H1 (cell line): ENCODE data around the gene GALNTL6. TPM values are rescaled to one million over a fixed set of nuclear protein-coding genes. Genes with fewer than 3 reads are reported as not detected.

ENCODE experiments used
- CTCF ChIA-PET: fragments of 300-600 bp; sonication (Branson Sonifier 250); formaldehyde crosslinking; loops from one replicate; lab custom pipeline; 2021; ENCODE audit not compliant: partially characterized antibody; lab: Charles Lee
- POLR2A ChIA-PET: fragments of 300-600 bp; sonication (Branson Sonifier 250); formaldehyde crosslinking; loops from one replicate; lab custom pipeline; 2021; ENCODE audit warnings: inconsistent platforms; ENCODE audit not compliant: partially characterized antibody; lab: Charles Lee
- DNase-seq, 2 experiments: peaks; one replicate each; pipeline versions ENCODE4 v3.0.0 to v3.0.0-alpha.2; 2010 to 2022; ENCODE audit warnings: low spot score in 2 of 2, low read depth in 1 of 2, mixed read lengths in 1 of 2
- FAIRE-seq: peaks from 2 replicates; lab custom pipeline; 2011; peaks lifted over from hg19 to GRCh38; lab: Jason Lieb, UNC
- H2AFZ ChIP-seq: 2 replicates; pipeline ENCODE4 v1.8.1; 2012; ENCODE audit warnings: low read length, inconsistent platforms
- H2AK5ac ChIP-seq: 2 replicates; pipeline ENCODE4 v1.6.1; 2013; ENCODE audit warnings: low read depth, low read length
- H2BK120ac ChIP-seq: replicated peaks from 2 replicates; pipeline ENCODE3; 2013; ENCODE audit warnings: low read depth, low read length, inconsistent platforms
- H2BK12ac ChIP-seq: 2 replicates; pipeline ENCODE4 v1.6.1; 2013; ENCODE audit warnings: low read depth, low read length
- H2BK15ac ChIP-seq: 2 replicates; pipeline ENCODE4 v1.6.1; 2013; ENCODE audit warnings: low read length
- H2BK20ac ChIP-seq: 2 replicates; pipeline ENCODE4 v1.6.1; 2013; ENCODE audit warnings: low read length
- H2BK5ac ChIP-seq: 2 replicates; pipeline ENCODE4 v1.6.1; 2013; ENCODE audit warnings: low read depth, low read length
- H3K14ac ChIP-seq: 2 replicates; pipeline ENCODE4 v1.6.1; 2013; ENCODE audit warnings: inconsistent platforms; ENCODE audit not compliant: insufficient read length
- H3K18ac ChIP-seq: 2 replicates; pipeline ENCODE4 v1.6.1; 2013; ENCODE audit warnings: low read length; ENCODE audit errors: extremely low read depth
- H3K23ac ChIP-seq: 2 replicates; pipeline ENCODE4 v1.6.1; 2013; ENCODE audit warnings: inconsistent platforms; ENCODE audit not compliant: insufficient read length
- H3K23me2 ChIP-seq: 2 replicates; pipeline ENCODE4 v1.6.1; 2013; ENCODE audit warnings: low read depth, low read length
- H3K27ac ChIP-seq: 2 replicates; pipeline ENCODE4 v1.6.1; 2011; ENCODE audit warnings: low read depth, low read length, inconsistent platforms
- H3K27me3 ChIP-seq, 4 experiments: replicated peaks in 1 of 4; 1 replicate in 1 of 4; 2 replicates in 3 of 4; pipeline versions ENCODE4 v1.6.1 to v1.8.1; 2011 to 2013; ENCODE audit warnings: low read length in 3 of 4, mild to moderate bottlenecking in 3 of 4, inconsistent platforms in 2 of 4, mixed read lengths in 2 of 4, moderate library complexity in 1 of 4; ENCODE audit not compliant: control insufficient read depth in 3 of 4, insufficient read depth in 3 of 4; ENCODE audit errors: extremely low read depth in 1 of 4
- H3K36me3 ChIP-seq, 4 experiments: 2 replicates each; pipeline versions ENCODE4 v1.6.1 to v1.8.1; 2011 to 2013; ENCODE audit warnings: mild to moderate bottlenecking in 4 of 4, low read length in 3 of 4, moderate library complexity in 2 of 4, control low read depth in 1 of 4, inconsistent platforms in 1 of 4; ENCODE audit not compliant: insufficient read depth in 4 of 4, control insufficient read depth in 2 of 4
- H3K4ac ChIP-seq: replicated peaks from 2 replicates; pipeline ENCODE3; 2013; ENCODE audit warnings: low read length, low read depth, mixed read lengths, inconsistent platforms; ENCODE audit not compliant: insufficient read length
- H3K4me1 ChIP-seq, 4 experiments: replicated peaks in 1 of 4; 1 replicate in 1 of 4; 2 replicates in 3 of 4; pipeline versions ENCODE4 v1.6.1 to v1.8.1; 2011 to 2013; ENCODE audit warnings: low read length in 3 of 4, inconsistent platforms in 2 of 4, mixed read lengths in 1 of 4; ENCODE audit not compliant: insufficient read depth in 4 of 4, control insufficient read depth in 3 of 4
- H3K4me2 ChIP-seq, 2 experiments: 2 replicates each; pipeline versions ENCODE4 v1.6.1 to v1.8.1; 2011 to 2013; ENCODE audit warnings: low read depth in 2 of 2, low read length in 2 of 2, control low read depth in 1 of 2, inconsistent platforms in 1 of 2, mild to moderate bottlenecking in 1 of 2; ENCODE audit not compliant: insufficient read depth in 1 of 2
- H3K4me3 ChIP-seq, 4 experiments: fragments of 200-600, 300-600 bp in 1 of 4; sonication (generic), shearing (Covaris generic), sonication (Bioruptor Twin) in 1 of 4; 2 replicates each; pipeline versions ENCODE4 v1.5.1 to v1.8.1; 2011 to 2016; ENCODE audit warnings: low read length in 4 of 4, low read depth in 3 of 4, control low read depth in 2 of 4, inconsistent platforms in 2 of 4, mild to moderate bottlenecking in 2 of 4, mixed read lengths in 1 of 4, moderate library complexity in 1 of 4; ENCODE audit not compliant: insufficient read depth in 2 of 4; ENCODE audit errors: extremely low read depth in 1 of 4
- H3K56ac ChIP-seq: replicated peaks from 2 replicates; pipeline ENCODE3; 2013; ENCODE audit warnings: low read depth, mild to moderate bottlenecking, mixed read lengths, low read length, inconsistent platforms; ENCODE audit not compliant: insufficient read length
- H3K79me1 ChIP-seq: 2 replicates; pipeline ENCODE4 v1.6.1; 2013; ENCODE audit warnings: low read depth, low read length, control low read depth
- H3K79me2 ChIP-seq, 2 experiments: 2 replicates each; pipeline versions ENCODE4 v1.6.1 to v1.8.1; 2012 to 2013; ENCODE audit warnings: low read length in 2 of 2, mild to moderate bottlenecking in 2 of 2, inconsistent platforms in 1 of 2; ENCODE audit not compliant: insufficient read depth in 2 of 2, control insufficient read depth in 1 of 2
- H3K9ac ChIP-seq, 4 experiments: replicated peaks in 1 of 4; 1 replicate in 1 of 4; 2 replicates in 3 of 4; pipeline versions ENCODE4 v1.6.1 to v1.8.1; 2011 to 2013; ENCODE audit warnings: low read depth in 3 of 4, low read length in 3 of 4, control low read depth in 2 of 4, mild to moderate bottlenecking in 2 of 4, moderate library complexity in 2 of 4, inconsistent platforms in 1 of 4; ENCODE audit errors: extremely low read depth in 1 of 4
- H3K9me3 ChIP-seq, 2 experiments: 2 replicates each; pipeline versions ENCODE4 v1.6.1 to v1.8.1; 2012 to 2013; ENCODE audit warnings: mild to moderate bottlenecking in 2 of 2, moderate library complexity in 2 of 2, control low read depth in 1 of 2, inconsistent platforms in 1 of 2, low read depth in 1 of 2, low read length in 1 of 2, mixed read lengths in 1 of 2; ENCODE audit not compliant: insufficient read depth in 2 of 2
- H4K20me1 ChIP-seq, 2 experiments: replicated peaks in 1 of 2; 2 replicates each; pipeline versions ENCODE3 to v1.8.1; 2011 to 2013; ENCODE audit warnings: inconsistent platforms in 2 of 2, low read length in 2 of 2, mild to moderate bottlenecking in 1 of 2; ENCODE audit not compliant: insufficient read depth in 2 of 2, control insufficient read depth in 1 of 2
- H4K5ac ChIP-seq: 2 replicates; pipeline ENCODE4 v1.6.1; 2013; ENCODE audit warnings: low read length, low read depth, mixed read lengths, inconsistent platforms; ENCODE audit not compliant: insufficient read length
- H4K8ac ChIP-seq: 2 replicates; pipeline ENCODE4 v1.8.0; 2013; ENCODE audit warnings: mild to moderate bottlenecking, moderate library complexity, low read length, inconsistent platforms; ENCODE audit not compliant: insufficient read depth; ENCODE audit errors: extremely low read depth
- H4K91ac ChIP-seq: replicated peaks from 2 replicates; pipeline ENCODE3; 2013; ENCODE audit warnings: low read length, mixed read lengths, inconsistent platforms; ENCODE audit not compliant: insufficient read length
- BCL11A ChIP-seq, 2 experiments: IDR thresholded peaks; one replicate each; pipeline ENCODE4 v1.6.1; 2011; ENCODE audit warnings: low read depth in 2 of 2, low read length in 2 of 2, mild to moderate bottlenecking in 2 of 2
- E2F6 ChIP-seq: IDR thresholded peaks from 2 replicates; pipeline ENCODE4 v1.6.1; 2012; ENCODE audit warnings: inconsistent platforms
- JUND ChIP-seq: IDR thresholded peaks from 2 replicates; pipeline ENCODE4 v1.6.1; 2011; ENCODE audit warnings: mild to moderate bottlenecking, improper control_type of control experiment, low read length
- RNF2 ChIP-seq: fragments of 200-900, 300-1000 bp; sonication (generic); IDR thresholded peaks from 2 replicates; pipeline ENCODE4 v1.7.1; 2016; ENCODE audit warnings: borderline replicate concordance, low read depth, mild to moderate bottlenecking, antibody characterized with exemption, low read length; ENCODE audit not compliant: poor library complexity, severe bottlenecking; ENCODE audit errors: missing control alignments
- SUZ12 ChIP-seq: fragments of 200-600 bp; sonication (generic); IDR thresholded peaks from 2 replicates; pipeline ENCODE4 v1.6.1; 2012; ENCODE audit warnings: mild to moderate bottlenecking, inconsistent platforms, low read length, moderate library complexity, mixed read lengths
- WGBS, 2 experiments: shearing (Covaris generic) in 1 of 2; methylation state at CpG; one replicate each; pipeline versions ENCODE4 v1.1.6 to v1.1.7; 2013 to 2015; ENCODE audit warnings: low lambda C conversion rate in 2 of 2, mixed read lengths in 2 of 2, inconsistent platforms in 1 of 2, low coverage in 1 of 2, missing lambda C conversion rate in 1 of 2; ENCODE audit not compliant: insufficient replicate concordance in 2 of 2, insufficient coverage in 1 of 2, insufficient read length in 1 of 2; ENCODE audit errors: extremely low coverage in 1 of 2, missing lambda C conversion rate in 1 of 2; 5-methylcytosine and 5-hydroxymethylcytosine counted together
- polyA plus RNA-seq, 7 experiments: library from polyadenylated mRNA; depleted of rRNA in 3 of 7; stranded (reverse) in 5 of 7; unstranded in 2 of 7; fragments of >200 nt in 5 of 7; fragments of 200-250 nt in 2 of 7; gene quantifications; 1 replicate in 5 of 7; 2 replicates in 1 of 7; 4 replicates in 1 of 7; pipeline versions ENCODE4 v1.2.1 to v1.2.3, GENCODE V29; 2011 to 2013; ENCODE audit warnings: missing spikeins in 2 of 7, mixed read lengths in 2 of 7
- total RNA-seq: library from RNA; stranded (reverse); fragmentation: NEBNext Ultra II Directional; extraction: Animal tissue kit (Norgen Biotek cat#: 25700); gene quantifications from 2 replicates; pipeline ENCODE4 v1.2.1, GENCODE V29; 2021

GALNTL6 gene
- total and polyA plus RNA-seq, 2 of the 8 experiments (the other 6 are each of a cell fraction or from before 2014, with no cell fraction given), result 0.03 to 0.32 TPM

GRCh38 chr4:172836661-172837060 lies 1023.5 kb downstream of the GALNTL6 start:
- Histone ChIP-seq H3K27ac (no peak overlapping the region), H3K4me1 (peaks cover 0 to 3% (median 1%) of the 10 kb centered on the region in 4 experiments; a peak in 1 of 7 replicates), H3K9ac (no peak overlapping the region), H2BK15ac (no peak overlapping the region), H3K36me3 (no peaks in the 10 kb centered on the region), H4K91ac (no peak overlapping the region), H4K20me1 (no peaks in the 10 kb centered on the region), H2BK5ac (no peak overlapping the region), H3K4me3 (no peak overlapping the region), H2AFZ (no peak overlapping the region), H2BK20ac (no peak overlapping the region), H3K4ac (no peak overlapping the region), H2BK120ac (no peak overlapping the region), H2BK12ac (no peak overlapping the region), H3K27me3 (no peaks in the 10 kb centered on the region), H3K79me2 (no peaks in the 10 kb centered on the region), H3K23ac (no peak overlapping the region), H3K23me2 (no peaks in the 10 kb centered on the region), H3K18ac (no peak overlapping the region), H3K14ac (no peak overlapping the region), H2AK5ac (no peak overlapping the region), H3K56ac (no peak overlapping the region), H4K8ac (no peak overlapping the region), H3K79me1 (no peaks in the 10 kb centered on the region), H3K4me2 (no peak overlapping the region), H4K5ac (no peak overlapping the region), H3K9me3 (no peaks in the 10 kb centered on the region)
- 81 to 100% methylated on average over 1 to 3 of the region's 3 CpGs for WGBS, 2 experiments
- no peak for TF ChIP-seq RNF2
- TF ChIP-seq E2F6, result no peak
- TF ChIP-seq BCL11A (IDR thresholded peaks at IDR 0.05; ENCODE audit: low read depth in 2 of 2, low read length in 2 of 2), result no peak
- no peak for TF ChIP-seq SUZ12
- no peak for TF ChIP-seq JUND
- DNase-seq, result no peak
- ChIA-PET POLR2A (no interaction called here), CTCF (no interaction called here)
- FAIRE-seq, result no peak
